Urinary bladder (tissue), 4 donors: ENCODE data around the gene RPS8. TPM values are rescaled to one million over a fixed set of nuclear protein-coding genes. Genes with fewer than 3 reads are reported as not detected.
A peak's percentile ranks its signal among the peaks of the same experiment; 100 is the strongest.
"Not testable (repeated sequence)": the region's sequence is repeated elsewhere in the genome, so short reads cannot be mapped to it uniquely, and the experiment has no call there.

Experiments
- DNase-seq: peaks from one replicate; pipeline ENCODE4 v3.0.0-alpha.2; 2015; ENCODE audit errors: extremely low spot score
- H3K27ac ChIP-seq: one replicate; pipeline ENCODE4 v1.5.1; 2013; ENCODE audit warnings: low read depth, mild to moderate bottlenecking, moderate library complexity
- H3K36me3 ChIP-seq: one replicate; pipeline ENCODE4 v1.6.1; 2013; ENCODE audit warnings: mild to moderate bottlenecking, moderate library complexity; ENCODE audit not compliant: insufficient read depth
- H3K4me1 ChIP-seq: one replicate; pipeline ENCODE4 v1.6.1; 2013; ENCODE audit warnings: mild to moderate bottlenecking, moderate library complexity; ENCODE audit not compliant: insufficient read depth
- H3K4me3 ChIP-seq: one replicate; pipeline ENCODE4 v1.5.1; 2013; ENCODE audit warnings: low read depth, low read length
- WGBS: extraction: QIAGEN DNeasy Blood & Tissue Kit; methylation state at CpG from one replicate; pipeline ENCODE4 v1.1.7; 2013; 5-methylcytosine and 5-hydroxymethylcytosine counted together
- polyA plus RNA-seq: library from polyadenylated mRNA; stranded (reverse); fragments of 200-250 nt; gene quantifications from one replicate; pipeline ENCODE4 v1.2.3, GENCODE V29; 2013
- total RNA-seq: library from RNA; depleted of rRNA; stranded (reverse); fragments of >200 nt; gene quantifications from one replicate; pipeline ENCODE4 v1.2.3, GENCODE V29; 2014
- donor health status: healthy with polysubstance abuse.
- donor health status: healthy.

The RPS8 gene
- total and polyA plus RNA-seq, 2 donors, result 1,711 to 2,358 TPM

GRCh38 chr1:44812822-44813543 is 37.6 kb downstream of the RPS8 start:
- no peak overlapping the region for H3K27ac ChIP-seq
- WGBS, result 52% methylated on average over 48 of the region's 48 CpGs
- no peak for DNase-seq
- H3K4me3 ChIP-seq, result peak overlapping the region; percentile 41
- no peaks in the 10 kb centered on the region for H3K36me3 ChIP-seq
- H3K4me1 ChIP-seq, result no peaks in the 10 kb centered on the region

- not testable (repeated sequence) for H3K36me3 ChIP-seq, H3K4me3 ChIP-seq, DNase-seq, H3K27ac ChIP-seq, H3K4me1 ChIP-seq
- 88% methylated on average over 9 of the region's 9 CpGs for WGBS
Measured at GRCh38 chr1:44815926-44816325, 40.6 kb downstream of the RPS8 start.

- no peak overlapping the region for H3K4me3 ChIP-seq
- DNase-seq, result no peak
- H3K4me1 ChIP-seq, result peaks cover 3% of the 10 kb centered on the region
- H3K36me3 ChIP-seq, result no peaks in the 10 kb centered on the region
- no peak overlapping the region for H3K27ac ChIP-seq
- 88% methylated on average over 2 of the region's 2 CpGs for WGBS
Measured at GRCh38 chr1:44817307-44817706, 42.0 kb downstream of the RPS8 start.

GRCh38 chr1:44817771-44818495 is 42.6 kb downstream of the RPS8 start:
- H3K27ac ChIP-seq, result no peak overlapping the region
- WGBS, result 94% methylated on average over 11 of the region's 11 CpGs
- peaks cover 3% of the 10 kb centered on the region for H3K4me1 ChIP-seq
- H3K4me3 ChIP-seq, result no peak overlapping the region
- H3K36me3 ChIP-seq, result no peaks in the 10 kb centered on the region
- no peak for DNase-seq

GRCh38 chr1:44819196-44819607 is 43.9 kb downstream of the RPS8 start:
- Histone ChIP-seq H3K36me3 (no peaks in the 10 kb centered on the region), H3K27ac (peak overlapping the region; percentile 88), H3K4me1 (peaks cover 3% of the 10 kb centered on the region), H3K4me3 (no peak overlapping the region)
- no peak for DNase-seq
- WGBS, result 1% methylated on average over 13 of the region's 13 CpGs

- peak; percentile 89 for DNase-seq
- Histone ChIP-seq H3K4me1 (peaks cover 3% of the 10 kb centered on the region), H3K4me3 (peak overlapping the region; percentile 45), H3K27ac (peak overlapping the region; percentile 88), H3K36me3 (no peaks in the 10 kb centered on the region)
- WGBS, result under 1% methylated on average over 33 of the region's 33 CpGs
Measured at GRCh38 chr1:44819608-44820327, 44.4 kb downstream of the RPS8 start.

- Histone ChIP-seq H3K36me3 (no peaks in the 10 kb centered on the region), H3K4me1 (peaks cover 3% of the 10 kb centered on the region), H3K4me3 (peak overlapping the region; percentile 45), H3K27ac (peak overlapping the region; percentile 88)
- DNase-seq, result no peak
- WGBS, result 24% methylated on average over 25 of the region's 25 CpGs
Measured at GRCh38 chr1:44820328-44821239, 45.2 kb downstream of the RPS8 start.

GRCh38 chr1:44821240-44821715 is 45.9 kb downstream of the RPS8 start:
- Histone ChIP-seq H3K4me1 (peaks cover 3% of the 10 kb centered on the region), H3K27ac (no peak overlapping the region), H3K4me3 (no peak overlapping the region), H3K36me3 (no peaks in the 10 kb centered on the region)
- DNase-seq, result no peak
- 87% methylated on average over 9 of the region's 9 CpGs for WGBS

- 87% methylated on average over 6 of the region's 6 CpGs for WGBS
Measured at GRCh38 chr1:44822131-44822701, 46.9 kb downstream of the RPS8 start.

GRCh38 chr1:44822981-44823451 is 47.7 kb downstream of the RPS8 start:
- no peak for DNase-seq
- Histone ChIP-seq H3K4me3 (no peak overlapping the region), H3K4me1 (peaks cover 3% of the 10 kb centered on the region), H3K27ac (no peak overlapping the region), H3K36me3 (no peaks in the 10 kb centered on the region)
- 73% methylated on average over 15 of the region's 15 CpGs for WGBS

More at GRCh38 chr1:44822131-44822701, 46.9 kb downstream of the RPS8 start:
- H3K27ac ChIP-seq, result no peak overlapping the region
- no peak for DNase-seq
- peaks cover 3% of the 10 kb centered on the region for H3K4me1 ChIP-seq
- H3K4me3 ChIP-seq, result no peak overlapping the region
- no peaks in the 10 kb centered on the region for H3K36me3 ChIP-seq

- 94% methylated on average over 6 of the region's 6 CpGs for WGBS
- H3K36me3 ChIP-seq, DNase-seq, H3K4me3 ChIP-seq, H3K4me1 ChIP-seq, H3K27ac ChIP-seq: not testable (repeated sequence)
Measured at GRCh38 chr1:44824392-44824791, 49.1 kb downstream of the RPS8 start.

GRCh38 chr1:44826375-44827196 is 51.2 kb downstream of the RPS8 start:
- Histone ChIP-seq H3K36me3 (no peaks in the 10 kb centered on the region), H3K27ac (no peak overlapping the region), H3K4me3 (no peak overlapping the region), H3K4me1 (no peaks in the 10 kb centered on the region)
- 60% methylated on average over 24 of the region's 24 CpGs for WGBS
- DNase-seq, result no peak
